Ishikawa (cell line): ENCODE results near the gene DENND1B.

Experiments
- CREB1 ChIP-seq: IDR thresholded peaks from 2 replicates; pipeline ENCODE4 v1.6.1; 2012; ENCODE audit warnings: low read depth
- FOXM1 ChIP-seq: IDR thresholded peaks from 2 replicates; pipeline ENCODE4 v1.6.1; 2012; ENCODE audit warnings: low read depth, borderline replicate concordance
- NFIC ChIP-seq: IDR thresholded peaks from 2 replicates; pipeline ENCODE4 v1.6.1; 2012
- RAD21 ChIP-seq: IDR thresholded peaks from 2 replicates; pipeline ENCODE4 v1.6.1; 2012; ENCODE audit warnings: low read depth
- TAF1 ChIP-seq: IDR thresholded peaks from 2 replicates; pipeline ENCODE4 v1.6.1; 2012; ENCODE audit warnings: low read depth, mild to moderate bottlenecking
- YY1 ChIP-seq: IDR thresholded peaks from 2 replicates; pipeline ENCODE4 v1.6.1; 2012; ENCODE audit warnings: low read depth

GRCh38 chr1:197814306-197814705 lies 39.0 kb upstream of the DENND1B start:
- TF ChIP-seq TAF1 (no peak), NFIC (no peak), CREB1 (no peak), FOXM1 (no peak), YY1 (no peak), RAD21 (no peak)
